GM19043 (cell line): Measurements from ENCODE around the gene PYGO1.

Experiments
- ATAC-seq: cut with Tn5 transposase; IDR thresholded peaks from one replicate; pipeline ENCODE4 v1.9.1; 2021; ENCODE audit warnings: low read depth; ENCODE audit not compliant: unreplicated experiment

The PYGO1 gene

GRCh38 chr15:55573224-55573623, 14.9 kb downstream of the PYGO1 start:
- no peak for ATAC-seq

DNA sequence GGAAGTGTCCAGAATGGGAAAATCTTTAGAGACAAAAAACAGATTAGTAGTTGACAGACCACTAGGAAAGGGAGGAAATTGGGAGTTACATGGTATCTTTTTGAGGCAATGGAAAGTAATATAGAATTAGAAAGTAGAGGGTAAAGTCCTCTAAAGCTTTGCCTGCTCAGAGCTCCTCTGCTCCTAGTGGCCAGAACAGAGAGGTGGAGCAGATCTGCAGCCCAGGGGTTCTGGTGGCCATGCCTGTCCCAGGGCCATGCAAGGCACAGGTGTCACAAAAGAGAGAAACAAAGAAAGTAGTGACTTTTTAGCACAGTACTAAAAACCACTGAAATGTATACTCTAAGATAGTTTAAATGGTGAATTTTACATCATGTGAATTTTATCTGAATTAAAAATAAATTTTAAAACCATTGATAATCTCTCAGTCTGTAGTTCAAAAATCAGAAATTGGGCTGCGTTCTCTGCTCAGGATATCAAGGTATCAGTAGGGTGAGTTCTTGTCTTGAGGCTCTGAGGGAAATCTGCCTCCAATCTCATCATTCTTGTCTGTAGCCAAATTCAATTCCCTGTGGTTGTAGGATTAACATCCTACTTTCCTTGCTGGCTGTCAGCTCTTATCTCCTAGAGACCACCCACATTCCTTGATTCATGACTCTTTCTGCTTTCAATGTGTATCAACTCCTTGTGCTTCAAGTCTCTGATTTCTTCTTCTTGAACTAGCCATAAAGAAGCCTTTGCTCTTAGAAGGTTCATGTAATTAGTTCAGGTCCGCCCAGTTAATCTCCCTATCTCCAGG, 23.6 kb downstream of the PYGO1 start:
- ATAC-seq = no peak

DNA sequence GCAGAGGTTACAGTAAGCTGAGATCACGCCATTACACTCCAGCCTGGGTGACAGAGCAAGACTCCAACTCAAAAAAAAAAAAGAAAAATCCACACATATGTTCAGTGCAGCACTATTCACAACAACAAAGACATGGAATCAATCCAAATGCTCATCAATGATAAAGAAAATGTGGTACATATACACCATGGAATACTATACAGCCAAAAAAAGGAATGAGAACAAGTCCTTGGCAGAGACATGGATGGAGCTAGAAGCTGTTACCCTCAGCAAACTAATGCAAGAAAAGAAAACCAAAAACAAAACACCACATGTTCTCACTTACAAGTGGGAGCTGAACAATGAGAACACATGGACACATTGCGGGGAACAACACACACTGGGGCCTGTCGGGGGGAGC, 25.5 kb downstream of the PYGO1 start:
- no peak for ATAC-seq

- ATAC-seq = no peak
These were observed 33.1 kb downstream of the PYGO1 start for GRCh38 chr15:55555089-55555488.

- no peak for ATAC-seq
These were observed 35.2 kb downstream of the PYGO1 start for GRCh38 chr15:55552926-55553325.

GRCh38 chr15:55552451-55552850, 35.7 kb downstream of the PYGO1 start:
- no peak for ATAC-seq

DNA sequence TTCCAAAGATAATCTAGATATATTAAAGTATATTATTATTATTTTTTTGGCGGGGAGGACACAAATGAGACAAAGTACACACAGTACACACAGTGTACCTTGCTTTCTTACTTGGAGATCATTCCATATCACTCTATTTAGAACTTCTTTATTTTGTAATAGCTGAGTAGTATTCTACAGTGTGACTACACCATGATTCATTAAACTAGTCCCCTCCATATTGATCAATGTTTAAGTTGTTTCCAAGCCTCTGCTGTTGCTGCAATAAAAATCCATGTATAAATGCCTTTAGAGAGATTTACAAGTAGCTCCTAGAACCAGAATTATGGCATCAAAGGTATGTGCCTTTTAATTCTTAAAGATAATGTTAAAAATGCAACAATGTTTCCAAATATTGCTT, 38.8 kb downstream of the PYGO1 start:
- no peak for ATAC-seq

DNA sequence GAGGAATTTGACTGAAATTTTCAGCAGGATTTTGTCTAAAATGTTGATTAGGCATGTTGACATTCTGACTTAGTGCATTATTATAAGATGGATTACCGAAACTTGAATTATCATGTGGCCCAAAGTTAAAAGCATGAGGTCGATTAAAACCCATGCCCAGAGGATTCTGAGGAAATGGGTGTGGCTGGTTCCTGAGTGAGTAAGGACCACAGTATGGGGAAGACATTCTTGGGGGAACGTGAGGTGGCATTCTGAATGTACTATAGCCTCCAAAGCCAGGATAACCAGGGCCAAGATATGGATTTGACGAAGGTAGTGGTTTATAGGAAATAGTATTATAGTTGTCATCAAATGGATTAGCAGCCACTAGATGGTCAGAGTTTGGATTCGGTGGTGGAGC, 41.4 kb downstream of the PYGO1 start:
- ATAC-seq = no peak

DNA sequence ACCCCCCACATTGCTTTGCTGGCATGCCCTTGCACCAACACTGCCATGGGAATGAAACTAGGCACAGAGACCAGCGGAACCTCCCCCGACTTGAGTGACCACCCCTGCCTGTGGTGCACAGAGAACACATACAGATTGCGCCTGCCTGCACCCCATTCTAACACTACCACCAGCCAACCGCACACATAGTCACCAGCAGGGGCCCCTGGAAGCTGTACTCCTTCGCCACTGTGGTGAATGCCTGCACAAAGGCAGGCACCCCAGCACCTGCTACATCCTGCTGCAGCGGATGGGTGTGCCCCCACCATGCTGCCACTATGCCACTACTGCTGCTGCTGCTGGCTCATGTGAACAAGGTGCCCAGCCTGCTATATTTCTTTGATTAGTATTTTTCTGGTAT, 52.7 kb downstream of the PYGO1 start:
- ATAC-seq = no peak

DNA sequence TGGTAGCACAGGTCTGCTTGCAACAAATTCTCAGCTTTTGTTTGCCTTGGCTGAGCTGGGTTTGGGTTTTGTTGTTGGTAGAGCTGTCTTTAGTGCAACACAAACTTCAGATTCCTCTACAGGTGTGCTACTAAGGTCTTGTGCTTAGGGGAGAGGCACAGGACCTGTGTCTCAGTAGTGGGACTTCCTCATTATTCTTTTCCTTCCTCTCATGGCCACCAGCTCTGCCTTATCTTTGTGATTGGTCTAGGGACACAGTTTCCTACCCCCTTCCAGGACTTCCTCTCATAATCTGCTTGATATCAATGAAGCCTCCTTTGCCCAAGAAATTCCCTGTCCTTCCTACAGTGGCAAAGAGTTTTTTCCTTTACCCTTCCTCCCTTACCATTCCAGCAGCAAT, 55.2 kb downstream of the PYGO1 start:
- no peak for ATAC-seq

DNA sequence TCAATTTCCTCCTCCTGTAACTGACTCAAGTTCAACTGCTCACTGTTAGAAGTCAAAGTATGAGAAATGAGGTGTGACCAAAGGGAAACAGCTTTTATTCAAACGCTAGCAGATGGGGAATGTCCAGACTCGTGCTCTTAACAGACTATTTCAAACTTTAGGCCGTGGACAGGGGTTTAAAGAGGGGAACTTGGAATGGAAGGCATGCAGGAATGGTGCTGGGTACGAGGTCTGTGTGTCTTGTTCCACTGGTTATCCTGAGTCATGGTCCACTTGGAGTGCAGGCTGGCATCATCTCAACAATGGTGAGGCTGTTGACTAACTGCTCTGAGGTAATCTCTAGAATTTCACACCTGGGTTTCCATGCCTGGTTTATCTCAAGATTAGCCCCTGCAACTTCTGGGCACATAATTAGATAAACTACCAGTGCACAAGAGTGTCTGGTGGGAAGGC, 57.3 kb downstream of the PYGO1 start:
- no peak for ATAC-seq

- no peak for ATAC-seq
These were observed 59.3 kb downstream of the PYGO1 start for GRCh38 chr15:55528812-55529211.

GRCh38 chr15:55527150-55527549, 61.0 kb downstream of the PYGO1 start:
- no peak for ATAC-seq

DNA sequence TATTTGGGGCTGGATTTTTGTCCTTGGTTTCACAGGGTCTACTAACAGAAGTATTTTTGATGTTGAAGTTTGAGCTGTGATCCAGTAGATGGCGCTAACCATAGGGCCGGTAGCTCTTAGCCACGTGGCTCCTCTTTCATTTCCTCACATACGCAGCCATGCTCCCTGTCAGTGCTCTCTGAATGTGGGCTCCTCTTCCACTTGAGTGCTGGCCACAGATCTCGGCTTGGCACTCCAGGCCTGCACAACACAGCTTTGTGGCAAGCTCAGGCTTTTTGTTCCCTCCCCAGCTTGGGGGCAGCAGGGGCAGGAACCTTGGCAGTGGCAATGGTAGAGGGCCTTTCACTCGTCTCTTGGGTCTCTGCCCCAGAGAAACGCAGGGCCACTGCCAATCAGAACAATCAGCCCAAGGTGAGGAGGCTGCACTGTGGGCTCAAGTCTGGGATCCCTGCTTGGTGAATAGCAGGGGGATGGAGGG, 61.5 kb downstream of the PYGO1 start:
- ATAC-seq = peak; percentile 80

GRCh38 chr15:55522742-55523450, 65.2 kb downstream of the PYGO1 start:
- ATAC-seq = no peak

- ATAC-seq = no peak
These were observed 69.5 kb downstream of the PYGO1 start for GRCh38 chr15:55518641-55519040.

- no peak for ATAC-seq
These were observed 70.1 kb downstream of the PYGO1 start for GRCh38 chr15:55518009-55518408.

GRCh38 chr15:55515991-55516776, 72.0 kb downstream of the PYGO1 start:
- no peak for ATAC-seq

DNA sequence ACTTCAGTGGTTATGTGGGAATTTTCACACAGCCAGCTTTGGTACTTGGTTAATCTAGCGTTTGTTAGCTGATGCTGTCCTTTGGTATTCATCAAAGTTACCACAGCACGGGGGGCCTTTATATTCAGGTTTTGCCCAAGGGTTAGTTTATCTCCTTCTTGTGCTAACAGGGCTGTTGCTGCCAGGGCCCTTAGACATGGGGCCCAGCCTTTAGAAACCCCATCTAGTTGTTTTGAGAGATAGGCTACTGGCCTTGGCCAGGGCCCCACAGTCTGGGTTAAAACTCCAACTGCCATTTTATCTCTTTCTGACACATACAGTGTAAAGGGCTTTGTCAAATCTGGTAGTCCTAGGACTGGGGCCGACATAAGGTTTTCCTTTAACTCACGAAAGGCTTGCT, 72.7 kb downstream of the PYGO1 start:
- no peak for ATAC-seq

DNA sequence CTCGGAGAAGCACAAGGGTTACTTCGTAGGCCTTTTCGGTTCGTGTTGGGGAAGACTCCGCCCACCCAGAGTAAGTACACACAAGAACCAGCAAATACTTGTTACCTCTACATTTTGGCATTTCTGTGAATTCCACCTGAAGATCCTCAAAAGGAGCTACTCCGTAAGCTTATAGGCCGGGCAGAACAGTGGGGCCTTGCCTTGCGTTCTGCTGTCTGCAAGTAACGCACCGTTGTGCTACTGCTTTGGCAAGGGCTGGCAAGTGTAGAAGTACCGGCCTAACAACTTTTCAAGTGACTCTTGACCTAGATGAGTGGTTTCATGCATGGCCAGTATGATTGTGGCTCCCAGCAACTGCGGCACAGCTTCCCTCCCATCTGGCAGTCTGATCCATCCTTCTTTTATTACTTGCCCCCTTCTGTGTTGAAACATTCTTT, 73.7 kb downstream of the PYGO1 start:
- no peak for ATAC-seq
